Suprapubic skin (tissue), 4 donors: ENCODE measurements around the gene ISOC1. TPM values are rescaled to one million over a fixed set of nuclear protein-coding genes. Genes with fewer than 3 reads are reported as not detected.
A peak's percentile ranks its signal among the peaks of the same experiment; 100 is the strongest.

Source experiments
- DNase-seq, 2 donors: peaks; one replicate each; pipeline ENCODE4 v3.0.0-alpha.2; 2019; ENCODE audit warnings: low spot score in 2 of 2
- H3K27ac ChIP-seq: fragments of 200-600 bp; sonication (generic); one replicate; pipeline ENCODE4 v1.5.1; 2019
- H3K27me3 ChIP-seq: fragments of 200-600 bp; sonication (generic); one replicate; pipeline ENCODE4 v1.5.1; 2019
- H3K36me3 ChIP-seq: fragments of 200-600 bp; sonication (generic); one replicate; pipeline ENCODE4 v1.5.1; 2019
- H3K4me1 ChIP-seq: fragments of 200-600 bp; sonication (generic); one replicate; pipeline ENCODE4 v1.5.1; 2019
- H3K4me3 ChIP-seq: fragments of 200-600 bp; sonication (generic); one replicate; pipeline ENCODE4 v1.5.1; 2019; ENCODE audit warnings: mild to moderate bottlenecking
- H3K9me3 ChIP-seq: fragments of 200-600 bp; sonication (generic); one replicate; pipeline ENCODE4 v1.5.1; 2019
- CTCF ChIP-seq, 2 donors: fragments of 200-600 bp in 1 of 2; fragments of 450-650 bp in 1 of 2; sonication (generic) in 1 of 2; IDR thresholded peaks; one replicate each; pipeline ENCODE4 v1.5.1; 2016 to 2019; ENCODE audit warnings: antibody characterized with exemption in 2 of 2, mild to moderate bottlenecking in 1 of 2, moderate library complexity in 1 of 2
- EP300 ChIP-seq: sonication (generic); formaldehyde crosslinking; IDR thresholded peaks from one replicate; pipeline ENCODE4 v1.6.1; 2017; ENCODE audit warnings: antibody characterized with exemption
- POLR2A ChIP-seq, 2 donors: fragments of 450-650 bp; IDR thresholded peaks; one replicate each; pipeline ENCODE4 v1.6.1; 2017; ENCODE audit warnings: antibody characterized with exemption in 2 of 2, mild to moderate bottlenecking in 2 of 2, moderate library complexity in 2 of 2
- POLR2AphosphoS5 ChIP-seq, 3 donors: sonication (generic); formaldehyde crosslinking; IDR thresholded peaks; one replicate each; pipeline ENCODE4 v1.6.1; 2017; ENCODE audit warnings: antibody characterized with exemption in 3 of 3
- WGBS: methylation state at CpG from one replicate; pipeline ENCODE4 v1.1.5; 2018; 5-methylcytosine and 5-hydroxymethylcytosine counted together
- total RNA-seq, 4 donors: library from RNA; depleted of rRNA; stranded (reverse); fragments of >200 nt; gene quantifications; one replicate each; pipeline ENCODE4 v1.1.0, GENCODE V29; 2016

The ISOC1 gene
- total RNA-seq: 10 to 100 TPM; 39.8 to 67.1 (median 52.7) TPM

- peak; percentile 88 to 90 for DNase-seq
- Histone ChIP-seq H3K36me3 (no peaks in the 10 kb centered on the region), H3K9me3 (no peaks in the 10 kb centered on the region), H3K27me3 (no peaks in the 10 kb centered on the region), H3K27ac (peak within 1 kb of the TSS; percentile 84), H3K4me1 (peaks cover 41% of the 10 kb centered on the region), H3K4me3 (peak within 1 kb of the TSS; percentile 88)
- no peak for TF ChIP-seq POLR2AphosphoS5 (IDR thresholded peaks at IDR 0.05)
- no peak for TF ChIP-seq CTCF (IDR thresholded peaks at IDR 0.05)
- TF ChIP-seq POLR2A (IDR thresholded peaks at IDR 0.05): peak in 1 of 2 donors; percentile 67
- TF ChIP-seq EP300: no peak
- 5% methylated on average over 6 of the region's 87 CpGs for WGBS
These were observed at the start of gene ISOC1 for GRCh38 chr5:129094087-129094923. Gene ISOC1 (plus strand): TSS chr5:129094749. CDS start chr5:129094767, 18 bp downstream.

GRCh38 chr5:129046151-129046550, 48.4 kb upstream of the ISOC1 start:
- Histone ChIP-seq H3K9me3 (peaks cover 5% of the 10 kb centered on the region), H3K4me3 (no peak overlapping the region), H3K4me1 (no peaks in the 10 kb centered on the region), H3K36me3 (no peaks in the 10 kb centered on the region), H3K27me3 (no peaks in the 10 kb centered on the region), H3K27ac (no peak overlapping the region)
- no peak for DNase-seq
- TF ChIP-seq POLR2A (IDR thresholded peaks at IDR 0.05) (no peak), EP300 (no peak), CTCF (IDR thresholded peaks at IDR 0.05) (no peak), POLR2AphosphoS5 (IDR thresholded peaks at IDR 0.05) (no peak)

GRCh38 chr5:129048509-129048908, 46.0 kb upstream of the ISOC1 start:
- no peaks in the 10 kb centered on the region for H3K4me1 ChIP-seq
- H3K27me3 ChIP-seq: no peaks in the 10 kb centered on the region
- H3K36me3 ChIP-seq: no peaks in the 10 kb centered on the region
- no peak for DNase-seq
- H3K4me3 ChIP-seq: no peak overlapping the region
- peaks cover 5% of the 10 kb centered on the region for H3K9me3 ChIP-seq
- TF ChIP-seq POLR2A (IDR thresholded peaks at IDR 0.05) (no peak), EP300 (no peak), POLR2AphosphoS5 (IDR thresholded peaks at IDR 0.05) (no peak), CTCF (IDR thresholded peaks at IDR 0.05) (no peak)
- 64% methylated on average over 2 of the region's 2 CpGs for WGBS
- no peak overlapping the region for H3K27ac ChIP-seq

GRCh38 chr5:129049126-129049799, 45.3 kb upstream of the ISOC1 start:
- H3K36me3 ChIP-seq: no peaks in the 10 kb centered on the region
- no peak for TF ChIP-seq POLR2A (IDR thresholded peaks at IDR 0.05)
- no peak for TF ChIP-seq EP300
- no peak for TF ChIP-seq POLR2AphosphoS5 (IDR thresholded peaks at IDR 0.05)
- TF ChIP-seq CTCF (IDR thresholded peaks at IDR 0.05): no peak
- no peak overlapping the region for H3K4me3 ChIP-seq
- DNase-seq: no peak
- H3K4me1 ChIP-seq: no peaks in the 10 kb centered on the region
- no peaks in the 10 kb centered on the region for H3K9me3 ChIP-seq
- H3K27ac ChIP-seq: no peak overlapping the region
- WGBS: 46% methylated on average over 2 of the region's 2 CpGs
- no peaks in the 10 kb centered on the region for H3K27me3 ChIP-seq

GRCh38 chr5:129051283-129051682, 43.3 kb upstream of the ISOC1 start:
- TF ChIP-seq POLR2AphosphoS5 (IDR thresholded peaks at IDR 0.05): no peak
- no peak for TF ChIP-seq CTCF (IDR thresholded peaks at IDR 0.05)
- TF ChIP-seq POLR2A (IDR thresholded peaks at IDR 0.05): no peak
- TF ChIP-seq EP300: no peak
- H3K9me3 ChIP-seq: no peaks in the 10 kb centered on the region
- H3K4me1 ChIP-seq: no peaks in the 10 kb centered on the region
- 57% methylated on average over 4 of the region's 4 CpGs for WGBS
- DNase-seq: no peak
- no peaks in the 10 kb centered on the region for H3K27me3 ChIP-seq
- H3K36me3 ChIP-seq: no peaks in the 10 kb centered on the region
- no peak overlapping the region for H3K27ac ChIP-seq
- no peak overlapping the region for H3K4me3 ChIP-seq
